ENCODE data around the gene INAVA. TPM values are rescaled to one million over a fixed set of nuclear protein-coding genes. Genes with fewer than 3 reads are reported as not detected.

INAVA gene
- total RNA-seq, 1 donor from 2014 or later, result 2.4 TPM

DNA sequence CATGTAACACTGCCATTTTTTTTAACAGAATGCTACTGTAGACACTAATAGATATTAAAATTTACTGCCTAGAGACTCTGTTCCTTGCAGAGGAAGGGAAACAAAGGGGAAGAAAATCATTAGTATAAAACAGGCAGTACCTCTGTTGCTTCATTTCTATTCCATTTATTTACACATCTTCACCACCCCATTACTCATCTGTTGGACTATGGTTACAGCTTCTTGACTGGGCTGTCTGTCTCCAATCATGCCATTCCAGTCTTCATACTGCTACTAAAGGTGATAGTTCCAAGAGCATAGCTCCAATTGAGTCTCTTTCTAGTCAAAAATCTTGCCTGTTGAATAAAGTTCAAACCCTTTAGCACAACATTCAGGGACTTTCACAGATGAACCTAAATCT, 44.1 kb upstream of the INAVA start:
- no peak overlapping the region for H3K27ac Mint-ChIP-seq (ENCODE audit: unreplicated experiment)
- H3K4me1 Mint-ChIP-seq (ENCODE audit: low read depth, unreplicated experiment), result no peaks in the 10 kb centered on the region
- no peak for DNase-seq
- H3K27me3 Mint-ChIP-seq (ENCODE audit: unreplicated experiment), result peaks cover 2% of the 10 kb centered on the region
- TF ChIP-seq, protein P1, sequence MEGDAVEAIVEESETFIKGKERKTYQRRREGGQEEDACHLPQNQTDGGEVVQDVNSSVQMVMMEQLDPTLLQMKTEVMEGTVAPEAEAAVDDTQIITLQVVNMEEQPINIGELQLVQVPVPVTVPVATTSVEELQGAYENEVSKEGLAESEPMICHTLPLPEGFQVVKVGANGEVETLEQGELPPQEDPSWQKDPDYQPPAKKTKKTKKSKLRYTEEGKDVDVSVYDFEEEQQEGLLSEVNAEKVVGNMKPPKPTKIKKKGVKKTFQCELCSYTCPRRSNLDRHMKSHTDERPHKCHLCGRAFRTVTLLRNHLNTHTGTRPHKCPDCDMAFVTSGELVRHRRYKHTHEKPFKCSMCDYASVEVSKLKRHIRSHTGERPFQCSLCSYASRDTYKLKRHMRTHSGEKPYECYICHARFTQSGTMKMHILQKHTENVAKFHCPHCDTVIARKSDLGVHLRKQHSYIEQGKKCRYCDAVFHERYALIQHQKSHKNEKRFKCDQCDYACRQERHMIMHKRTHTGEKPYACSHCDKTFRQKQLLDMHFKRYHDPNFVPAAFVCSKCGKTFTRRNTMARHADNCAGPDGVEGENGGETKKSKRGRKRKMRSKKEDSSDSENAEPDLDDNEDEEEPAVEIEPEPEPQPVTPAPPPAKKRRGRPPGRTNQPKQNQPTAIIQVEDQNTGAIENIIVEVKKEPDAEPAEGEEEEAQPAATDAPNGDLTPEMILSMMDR (IDR thresholded peaks at IDR 0.05; ENCODE audit: partially characterized antibody, unreplicated experiment), result no peak
- no peak overlapping the region for H3K4me3 Mint-ChIP-seq (ENCODE audit: unreplicated experiment)
- H3K36me3 Mint-ChIP-seq (ENCODE audit: unreplicated experiment), result peaks cover 6% of the 10 kb centered on the region
- H3K9me3 Mint-ChIP-seq (ENCODE audit: unreplicated experiment), result no peaks in the 10 kb centered on the region

DNA sequence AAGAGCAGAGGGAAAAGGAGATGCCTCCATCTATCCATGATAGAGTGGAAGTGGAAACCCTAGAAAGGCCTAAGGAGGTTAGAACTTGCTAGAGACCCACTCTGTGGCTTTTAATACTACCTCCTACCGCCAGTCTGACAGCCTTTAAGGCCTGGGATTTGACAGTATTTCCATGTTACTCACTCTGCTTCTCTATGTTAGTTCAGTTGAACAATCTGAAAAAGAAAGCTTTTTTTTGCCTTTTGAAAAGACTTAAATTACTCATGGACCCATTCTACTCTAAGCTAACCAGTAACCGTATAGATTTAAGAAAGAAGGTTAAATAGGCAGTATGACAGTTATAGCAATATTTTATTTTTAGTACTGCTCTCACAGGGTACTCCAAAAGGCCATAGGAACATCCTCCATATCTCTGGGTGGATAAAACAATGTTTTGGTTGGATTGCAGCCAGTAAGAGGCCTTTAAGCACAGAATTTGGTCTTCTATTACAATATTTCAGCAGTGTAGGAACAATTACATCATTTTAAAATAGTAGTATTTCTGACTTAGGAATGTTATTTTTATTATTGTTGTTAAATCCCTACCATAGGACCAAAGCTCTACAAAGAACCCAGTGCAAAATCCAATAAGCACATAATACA, 37.9 kb upstream of the INAVA start:
- no peaks in the 10 kb centered on the region for H3K4me1 Mint-ChIP-seq (ENCODE audit: low read depth, unreplicated experiment)
- TF ChIP-seq, protein P1 (IDR thresholded peaks at IDR 0.05; ENCODE audit: partially characterized antibody, unreplicated experiment), result no peak
- H3K27ac Mint-ChIP-seq (ENCODE audit: unreplicated experiment), result no peak overlapping the region
- no peak overlapping the region for H3K4me3 Mint-ChIP-seq (ENCODE audit: unreplicated experiment)
- H3K9me3 Mint-ChIP-seq (ENCODE audit: unreplicated experiment), result no peaks in the 10 kb centered on the region
- H3K36me3 Mint-ChIP-seq (ENCODE audit: unreplicated experiment), result no peaks in the 10 kb centered on the region
- H3K27me3 Mint-ChIP-seq (ENCODE audit: unreplicated experiment), result no peaks in the 10 kb centered on the region
- no peak for DNase-seq

DNA sequence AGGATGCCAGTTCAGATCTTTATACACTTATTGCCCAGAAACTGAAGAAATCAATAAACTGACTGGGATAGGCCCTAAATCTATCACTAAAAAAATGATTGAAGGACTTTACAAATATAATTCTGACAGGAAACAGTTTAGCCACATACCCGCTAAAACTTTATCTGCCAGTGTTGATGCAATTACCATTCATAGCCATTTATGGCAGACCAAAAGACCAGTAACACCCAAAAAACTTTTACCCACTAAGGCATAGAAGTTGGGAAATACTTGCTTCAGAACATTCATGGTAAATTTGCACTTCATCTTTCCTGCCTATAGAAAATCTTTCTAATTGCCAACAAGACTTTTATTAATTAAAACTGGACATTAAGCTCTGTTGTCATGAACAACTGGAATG, 36.9 kb upstream of the INAVA start:
- Mint-ChIP-seq H3K9me3 (ENCODE audit: unreplicated experiment) (no peaks in the 10 kb centered on the region), H3K4me1 (ENCODE audit: low read depth, unreplicated experiment) (no peaks in the 10 kb centered on the region), H3K4me3 (ENCODE audit: unreplicated experiment) (no peak overlapping the region), H3K27ac (ENCODE audit: unreplicated experiment) (no peak overlapping the region), H3K27me3 (ENCODE audit: unreplicated experiment) (no peaks in the 10 kb centered on the region), H3K36me3 (ENCODE audit: unreplicated experiment) (no peaks in the 10 kb centered on the region)
- DNase-seq, result no peak
- TF ChIP-seq, protein P1 (IDR thresholded peaks at IDR 0.05; ENCODE audit: partially characterized antibody, unreplicated experiment), result no peak

DNA sequence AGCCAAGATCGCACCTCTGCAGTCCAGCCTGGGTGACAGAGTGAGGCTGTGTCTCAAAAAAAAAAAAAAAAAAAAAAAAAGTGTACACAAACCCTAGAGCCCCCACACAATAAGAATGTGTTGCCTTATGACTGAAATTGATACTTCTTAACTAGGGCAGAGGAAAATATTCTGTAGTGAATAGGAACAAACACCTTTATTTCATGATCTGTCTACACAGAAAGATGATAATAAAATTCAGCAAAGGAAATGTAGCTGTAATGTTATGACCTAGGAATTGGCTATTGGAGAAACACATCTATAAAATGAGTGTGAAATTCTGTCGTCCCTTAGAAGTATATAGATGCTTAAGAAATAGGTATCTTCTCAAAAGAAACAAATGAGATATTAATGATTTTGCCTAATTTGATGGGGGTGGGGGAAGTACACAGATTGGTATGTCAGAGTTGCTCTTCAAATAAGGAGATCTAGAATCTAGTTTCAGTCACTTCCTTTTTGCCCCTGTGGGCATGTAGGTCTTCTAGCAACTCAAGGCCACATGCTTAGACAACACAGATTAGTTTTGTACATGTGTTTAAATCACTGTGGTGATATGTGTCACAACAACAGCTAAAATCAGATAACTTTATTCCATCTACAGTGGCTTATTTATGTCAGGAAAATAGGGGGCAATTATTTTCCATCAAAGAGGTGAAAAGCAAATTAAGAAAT, 32.6 kb upstream of the INAVA start:
- Mint-ChIP-seq H3K4me3 (ENCODE audit: unreplicated experiment) (no peak overlapping the region), H3K4me1 (ENCODE audit: low read depth, unreplicated experiment) (no peaks in the 10 kb centered on the region), H3K36me3 (ENCODE audit: unreplicated experiment) (peaks cover 5% of the 10 kb centered on the region), H3K27me3 (ENCODE audit: unreplicated experiment) (no peaks in the 10 kb centered on the region), H3K27ac (ENCODE audit: unreplicated experiment) (no peak overlapping the region), H3K9me3 (ENCODE audit: unreplicated experiment) (peaks cover 3% of the 10 kb centered on the region)
- no peak for DNase-seq
- TF ChIP-seq, protein P1 (IDR thresholded peaks at IDR 0.05; ENCODE audit: partially characterized antibody, unreplicated experiment), result no peak
